Astrocyte (in vitro differentiated cells and primary cell): ENCODE measurements around the gene TOR1AIP2. TPM values are rescaled to one million over a fixed set of nuclear protein-coding genes. Genes with fewer than 3 reads are reported as not detected.

Experiments used
- DNase-seq: peaks from one replicate; pipeline ENCODE4 v3.0.0-alpha.2; 2010; ENCODE audit warnings: low read depth
- FAIRE-seq: peaks from 2 replicates; lab custom pipeline; 2011; peaks lifted over from hg19 to GRCh38; lab: Jason Lieb, UNC
- H2AFZ ChIP-seq: 2 replicates; pipeline ENCODE4 v1.6.0; 2012; ENCODE audit warnings: low read depth, low read length, inconsistent platforms
- H3K27ac ChIP-seq: 2 replicates; pipeline ENCODE4 v1.5.1; 2011; ENCODE audit warnings: low read depth, low read length, inconsistent platforms
- H3K27me3 ChIP-seq: 2 replicates; pipeline ENCODE4 v1.6.0; 2011; ENCODE audit warnings: low read length, inconsistent platforms; ENCODE audit not compliant: insufficient read depth
- H3K36me3 ChIP-seq: 2 replicates; pipeline ENCODE4 v1.5.1; 2011; ENCODE audit warnings: low read length, inconsistent platforms; ENCODE audit not compliant: insufficient read depth
- H3K4me1 ChIP-seq: 2 replicates; pipeline ENCODE4 v1.5.1; 2011; ENCODE audit warnings: low read length, inconsistent platforms; ENCODE audit not compliant: insufficient read depth
- H3K4me2 ChIP-seq: 2 replicates; pipeline ENCODE4 v1.6.0; 2012; ENCODE audit warnings: low read length, inconsistent platforms
- H3K4me3 ChIP-seq: 2 replicates; pipeline ENCODE4 v1.5.1; 2011; ENCODE audit warnings: low read depth, mild to moderate bottlenecking, low read length, inconsistent platforms; ENCODE audit not compliant: insufficient read depth
- H3K79me2 ChIP-seq: 2 replicates; pipeline ENCODE4 v1.6.0; 2012; ENCODE audit warnings: mild to moderate bottlenecking, low read length, inconsistent platforms; ENCODE audit not compliant: insufficient read depth
- H3K9ac ChIP-seq: 2 replicates; pipeline ENCODE4 v1.6.0; 2012; ENCODE audit warnings: mild to moderate bottlenecking, low read length, inconsistent platforms
- H3K9me3 ChIP-seq: 2 replicates; pipeline ENCODE4 v1.5.1; 2012; ENCODE audit warnings: low read depth, mild to moderate bottlenecking, low read length, inconsistent platforms; ENCODE audit not compliant: insufficient read depth
- H4K20me1 ChIP-seq: 2 replicates; pipeline ENCODE4 v1.6.0; 2012; ENCODE audit warnings: low read length, inconsistent platforms; ENCODE audit not compliant: insufficient read depth
- H3K27ac Mint-ChIP-seq: one replicate; pipeline ENCODE4 v1.8.0; 2021; ENCODE audit warnings: mild to moderate bottlenecking, mixed read lengths; ENCODE audit not compliant: unreplicated experiment
- H3K27me3 Mint-ChIP-seq: one replicate; pipeline ENCODE4 v1.8.0; 2021; ENCODE audit warnings: low read depth, mixed read lengths; ENCODE audit not compliant: unreplicated experiment
- H3K36me3 Mint-ChIP-seq: one replicate; pipeline ENCODE4 v1.8.0; 2021; ENCODE audit warnings: low read depth, mixed read lengths; ENCODE audit not compliant: unreplicated experiment
- H3K4me1 Mint-ChIP-seq: one replicate; pipeline ENCODE4 v1.8.0; 2021; ENCODE audit warnings: low read depth, mixed read lengths; ENCODE audit not compliant: unreplicated experiment
- H3K4me3 Mint-ChIP-seq: one replicate; pipeline ENCODE4 v1.8.0; 2021; ENCODE audit warnings: mild to moderate bottlenecking, moderate library complexity, mixed read lengths; ENCODE audit not compliant: unreplicated experiment
- H3K9me3 Mint-ChIP-seq: one replicate; pipeline ENCODE4 v1.8.0; 2021; ENCODE audit warnings: mild to moderate bottlenecking, mixed read lengths; ENCODE audit not compliant: unreplicated experiment
- EZH2 ChIP-seq: IDR thresholded peaks from 2 replicates; pipeline ENCODE4 v1.6.1; 2012; ENCODE audit warnings: mild to moderate bottlenecking, low read length, inconsistent platforms; ENCODE audit not compliant: insufficient read depth
- total RNA-seq: library from RNA; stranded (reverse); gene quantifications from 2 replicates; pipeline ENCODE4 v1.2.1, GENCODE V29; 2021
- TF ChIP-seq, protein P1 (sequence below): IDR thresholded peaks from 2 replicates; pipeline ENCODE4 v1.5.1; 2011; ENCODE audit warnings: low read depth, mild to moderate bottlenecking, inconsistent platforms, low read length, moderate library complexity; ENCODE audit not compliant: insufficient read depth

The TOR1AIP2 gene
- total RNA-seq, 1 donor from 2014 or later: 141 TPM

- Histone ChIP-seq H3K4me2 (no peak overlapping the region), H3K27ac (no peak overlapping the region), H3K9me3 (no peaks in the 10 kb centered on the region), H3K9ac (no peak overlapping the region), H3K79me2 (no peaks in the 10 kb centered on the region), H3K36me3 (no peaks in the 10 kb centered on the region), H4K20me1 (no peaks in the 10 kb centered on the region), H3K27me3 (no peaks in the 10 kb centered on the region), H3K4me3 (no peak overlapping the region), H2AFZ (no peak overlapping the region), H3K4me1 (no peaks in the 10 kb centered on the region)
- DNase-seq: no peak
- Mint-ChIP-seq H3K9me3 (peaks cover 2% of the 10 kb centered on the region), H3K36me3 (no peaks in the 10 kb centered on the region), H3K4me3 (no peak overlapping the region), H3K27me3 (peaks cover 27% of the 10 kb centered on the region), H3K27ac (no peak overlapping the region), H3K4me1 (peaks cover 4% of the 10 kb centered on the region)
- TF ChIP-seq EZH2: no peak
- TF ChIP-seq, protein P1, sequence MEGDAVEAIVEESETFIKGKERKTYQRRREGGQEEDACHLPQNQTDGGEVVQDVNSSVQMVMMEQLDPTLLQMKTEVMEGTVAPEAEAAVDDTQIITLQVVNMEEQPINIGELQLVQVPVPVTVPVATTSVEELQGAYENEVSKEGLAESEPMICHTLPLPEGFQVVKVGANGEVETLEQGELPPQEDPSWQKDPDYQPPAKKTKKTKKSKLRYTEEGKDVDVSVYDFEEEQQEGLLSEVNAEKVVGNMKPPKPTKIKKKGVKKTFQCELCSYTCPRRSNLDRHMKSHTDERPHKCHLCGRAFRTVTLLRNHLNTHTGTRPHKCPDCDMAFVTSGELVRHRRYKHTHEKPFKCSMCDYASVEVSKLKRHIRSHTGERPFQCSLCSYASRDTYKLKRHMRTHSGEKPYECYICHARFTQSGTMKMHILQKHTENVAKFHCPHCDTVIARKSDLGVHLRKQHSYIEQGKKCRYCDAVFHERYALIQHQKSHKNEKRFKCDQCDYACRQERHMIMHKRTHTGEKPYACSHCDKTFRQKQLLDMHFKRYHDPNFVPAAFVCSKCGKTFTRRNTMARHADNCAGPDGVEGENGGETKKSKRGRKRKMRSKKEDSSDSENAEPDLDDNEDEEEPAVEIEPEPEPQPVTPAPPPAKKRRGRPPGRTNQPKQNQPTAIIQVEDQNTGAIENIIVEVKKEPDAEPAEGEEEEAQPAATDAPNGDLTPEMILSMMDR: no peak
- no peak for FAIRE-seq
These were observed 53.3 kb downstream of the TOR1AIP2 start for GRCh38 chr1:179824265-179824664.

GRCh38 chr1:179823693-179824092, 53.9 kb downstream of the TOR1AIP2 start:
- Mint-ChIP-seq H3K36me3 (no peaks in the 10 kb centered on the region), H3K27ac (no peak overlapping the region), H3K4me1 (peaks cover 4% of the 10 kb centered on the region), H3K9me3 (peaks cover 2% of the 10 kb centered on the region), H3K27me3 (peaks cover 21% of the 10 kb centered on the region), H3K4me3 (no peak overlapping the region)
- Histone ChIP-seq H3K27ac (no peak overlapping the region), H3K79me2 (no peaks in the 10 kb centered on the region), H3K27me3 (no peaks in the 10 kb centered on the region), H3K9ac (no peak overlapping the region), H3K36me3 (no peaks in the 10 kb centered on the region), H3K4me1 (peaks cover 3% of the 10 kb centered on the region), H4K20me1 (no peaks in the 10 kb centered on the region), H3K4me3 (no peak overlapping the region), H3K9me3 (no peaks in the 10 kb centered on the region), H3K4me2 (no peak overlapping the region), H2AFZ (no peak overlapping the region)
- DNase-seq: no peak
- no peak for FAIRE-seq
- TF ChIP-seq, protein P1: no peak
- TF ChIP-seq EZH2: no peak

GRCh38 chr1:179822065-179822464, 55.5 kb downstream of the TOR1AIP2 start:
- peaks cover 3% of the 10 kb centered on the region for H3K36me3 Mint-ChIP-seq
- no peaks in the 10 kb centered on the region for H3K36me3 ChIP-seq
- H3K27ac ChIP-seq: no peak overlapping the region
- H3K27me3 ChIP-seq: no peaks in the 10 kb centered on the region
- H3K9me3 ChIP-seq: no peaks in the 10 kb centered on the region
- no peak for DNase-seq
- no peaks in the 10 kb centered on the region for H4K20me1 ChIP-seq
- H3K4me1 Mint-ChIP-seq: peaks cover 12% of the 10 kb centered on the region
- no peak overlapping the region for H3K4me3 Mint-ChIP-seq
- H2AFZ ChIP-seq: no peak overlapping the region
- no peak overlapping the region for H3K4me2 ChIP-seq
- no peak overlapping the region for H3K27ac Mint-ChIP-seq
- H3K9me3 Mint-ChIP-seq: peaks cover 2% of the 10 kb centered on the region
- H3K4me3 ChIP-seq: no peak overlapping the region
- TF ChIP-seq EZH2: no peak
- TF ChIP-seq, protein P1: no peak
- no peak for FAIRE-seq
- peaks cover 15% of the 10 kb centered on the region for H3K27me3 Mint-ChIP-seq
- H3K79me2 ChIP-seq: no peaks in the 10 kb centered on the region
- H3K9ac ChIP-seq: no peak overlapping the region
- peaks cover 3% of the 10 kb centered on the region for H3K4me1 ChIP-seq
